Osteoblast (primary cell): ENCODE data around the gene NXPE1. TPM values are rescaled to one million over a fixed set of nuclear protein-coding genes. Genes with fewer than 3 reads are reported as not detected.

Source experiments
- DNase-seq: peaks from one replicate; pipeline ENCODE4 v3.0.0; 2011; ENCODE audit warnings: low spot score, mixed read lengths; ENCODE audit not compliant: insufficient read length; ENCODE audit errors: missing footprints
- H2AFZ ChIP-seq: 2 replicates; pipeline ENCODE4 v1.6.0; 2011; ENCODE audit warnings: mild to moderate bottlenecking, low read length
- H3K27ac ChIP-seq: 2 replicates; pipeline ENCODE4 v1.5.1; 2011; ENCODE audit warnings: mild to moderate bottlenecking, low read depth, low read length, moderate library complexity
- H3K27me3 ChIP-seq: 2 replicates; pipeline ENCODE4 v1.6.0; 2012; ENCODE audit warnings: mild to moderate bottlenecking, control low read depth, inconsistent platforms, low read length, moderate library complexity; ENCODE audit not compliant: insufficient read depth
- H3K36me3 ChIP-seq: 2 replicates; pipeline ENCODE4 v1.5.1; 2011; ENCODE audit warnings: mild to moderate bottlenecking, low read length, control low read depth, moderate library complexity; ENCODE audit not compliant: insufficient read depth
- H3K4me1 ChIP-seq: 2 replicates; pipeline ENCODE4 v1.5.1; 2011; ENCODE audit warnings: mild to moderate bottlenecking, low read length, control low read depth, moderate library complexity; ENCODE audit not compliant: insufficient read depth
- H3K4me2 ChIP-seq: 2 replicates; pipeline ENCODE4 v1.6.0; 2011; ENCODE audit warnings: mild to moderate bottlenecking, low read length; ENCODE audit not compliant: insufficient read depth
- H3K4me3 ChIP-seq: fragments of 200-600 bp; sonication (generic); 3 replicates; pipeline ENCODE4 v1.5.1; 2012; ENCODE audit warnings: mild to moderate bottlenecking, low read length, inconsistent platforms; ENCODE audit not compliant: insufficient read depth
- H3K79me2 ChIP-seq: 2 replicates; pipeline ENCODE4 v1.6.0; 2012; ENCODE audit warnings: mild to moderate bottlenecking, low read length, control low read depth, inconsistent platforms; ENCODE audit not compliant: insufficient read depth
- H3K9me3 ChIP-seq: 2 replicates; pipeline ENCODE4 v1.5.1; 2011; ENCODE audit warnings: low read depth, low read length, control low read depth
- H4K20me1 ChIP-seq: 2 replicates; pipeline ENCODE4 v1.6.0; 2012; ENCODE audit warnings: mild to moderate bottlenecking, low read length, control low read depth; ENCODE audit not compliant: insufficient read depth
- total RNA-seq: library from RNA; depleted of rRNA; stranded (reverse); fragments of >200 nt; gene quantifications from 2 replicates; pipeline ENCODE4 v1.2.3, GENCODE V29; 2012
- TF ChIP-seq, protein P1 (sequence below): IDR thresholded peaks from 2 replicates; pipeline ENCODE4 v1.5.1; 2011; ENCODE audit warnings: mild to moderate bottlenecking, low read depth, low read length, moderate library complexity; ENCODE audit errors: extremely low read depth

Gene NXPE1
- total RNA-seq, 1 donor: not detected

DNA sequence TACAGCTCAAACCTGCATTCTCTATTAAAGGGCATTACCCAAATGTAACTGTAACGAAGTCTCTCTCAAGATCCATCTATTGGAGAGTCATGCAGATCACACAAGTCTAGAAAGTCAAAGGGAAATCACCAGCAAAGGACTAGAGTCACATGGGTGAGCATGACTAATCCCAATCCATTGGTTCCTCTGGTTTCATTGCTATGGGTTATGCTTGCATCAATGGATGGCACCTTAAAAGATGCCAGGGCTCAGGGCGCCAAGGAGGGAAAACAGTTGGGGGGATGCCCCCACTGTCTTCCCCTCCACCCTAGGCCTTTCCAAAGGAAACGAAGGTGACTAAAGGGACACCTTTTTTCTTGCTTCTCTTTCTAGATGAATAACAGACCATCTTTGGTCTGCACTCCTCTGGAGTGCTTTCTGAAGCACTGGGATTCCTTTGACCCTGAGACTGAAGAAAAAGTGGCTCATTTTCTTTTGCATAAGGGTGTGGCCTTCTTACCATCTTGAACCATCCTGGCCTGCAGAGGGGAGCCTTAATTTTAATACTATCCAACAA, 27.8 kb upstream of the NXPE1 start:
- Histone ChIP-seq H3K4me3 (no peak overlapping the region), H3K27ac (no peak overlapping the region), H3K27me3 (no peaks in the 10 kb centered on the region), H3K9me3 (no peaks in the 10 kb centered on the region), H3K36me3 (no peaks in the 10 kb centered on the region), H3K4me1 (no peaks in the 10 kb centered on the region), H3K79me2 (no peaks in the 10 kb centered on the region), H4K20me1 (no peaks in the 10 kb centered on the region), H3K4me2 (no peak overlapping the region), H2AFZ (no peak overlapping the region)
- DNase-seq: peak; percentile 35
- TF ChIP-seq, protein P1, sequence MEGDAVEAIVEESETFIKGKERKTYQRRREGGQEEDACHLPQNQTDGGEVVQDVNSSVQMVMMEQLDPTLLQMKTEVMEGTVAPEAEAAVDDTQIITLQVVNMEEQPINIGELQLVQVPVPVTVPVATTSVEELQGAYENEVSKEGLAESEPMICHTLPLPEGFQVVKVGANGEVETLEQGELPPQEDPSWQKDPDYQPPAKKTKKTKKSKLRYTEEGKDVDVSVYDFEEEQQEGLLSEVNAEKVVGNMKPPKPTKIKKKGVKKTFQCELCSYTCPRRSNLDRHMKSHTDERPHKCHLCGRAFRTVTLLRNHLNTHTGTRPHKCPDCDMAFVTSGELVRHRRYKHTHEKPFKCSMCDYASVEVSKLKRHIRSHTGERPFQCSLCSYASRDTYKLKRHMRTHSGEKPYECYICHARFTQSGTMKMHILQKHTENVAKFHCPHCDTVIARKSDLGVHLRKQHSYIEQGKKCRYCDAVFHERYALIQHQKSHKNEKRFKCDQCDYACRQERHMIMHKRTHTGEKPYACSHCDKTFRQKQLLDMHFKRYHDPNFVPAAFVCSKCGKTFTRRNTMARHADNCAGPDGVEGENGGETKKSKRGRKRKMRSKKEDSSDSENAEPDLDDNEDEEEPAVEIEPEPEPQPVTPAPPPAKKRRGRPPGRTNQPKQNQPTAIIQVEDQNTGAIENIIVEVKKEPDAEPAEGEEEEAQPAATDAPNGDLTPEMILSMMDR: no peak

DNA sequence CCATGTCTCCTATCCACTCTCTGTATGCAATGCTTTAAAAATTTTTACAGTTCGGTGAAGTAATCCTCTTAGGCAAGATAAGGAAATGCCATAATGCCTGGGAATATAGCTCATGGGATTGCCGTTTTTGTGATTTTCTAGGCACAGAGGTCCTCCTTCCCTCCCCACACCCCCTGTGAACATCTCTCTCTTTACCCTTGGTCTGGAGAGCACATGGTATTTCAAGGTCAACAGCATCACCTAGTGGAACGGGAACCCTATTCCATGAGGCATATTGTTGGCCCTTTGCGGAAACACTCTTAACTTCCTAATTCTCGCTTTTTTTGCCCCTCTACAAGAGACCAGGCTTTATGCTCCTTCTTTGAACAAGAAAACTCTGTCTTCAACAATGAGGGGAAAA, 27.1 kb upstream of the NXPE1 start:
- H3K4me2 ChIP-seq: no peak overlapping the region
- no peaks in the 10 kb centered on the region for H3K36me3 ChIP-seq
- H3K27ac ChIP-seq: no peak overlapping the region
- no peaks in the 10 kb centered on the region for H3K9me3 ChIP-seq
- no peak overlapping the region for H3K4me3 ChIP-seq
- H3K27me3 ChIP-seq: no peaks in the 10 kb centered on the region
- DNase-seq: no peak
- no peak overlapping the region for H2AFZ ChIP-seq
- no peaks in the 10 kb centered on the region for H3K4me1 ChIP-seq
- TF ChIP-seq, protein P1: peak; percentile 27
- H3K79me2 ChIP-seq: no peaks in the 10 kb centered on the region
- H4K20me1 ChIP-seq: no peaks in the 10 kb centered on the region

DNA sequence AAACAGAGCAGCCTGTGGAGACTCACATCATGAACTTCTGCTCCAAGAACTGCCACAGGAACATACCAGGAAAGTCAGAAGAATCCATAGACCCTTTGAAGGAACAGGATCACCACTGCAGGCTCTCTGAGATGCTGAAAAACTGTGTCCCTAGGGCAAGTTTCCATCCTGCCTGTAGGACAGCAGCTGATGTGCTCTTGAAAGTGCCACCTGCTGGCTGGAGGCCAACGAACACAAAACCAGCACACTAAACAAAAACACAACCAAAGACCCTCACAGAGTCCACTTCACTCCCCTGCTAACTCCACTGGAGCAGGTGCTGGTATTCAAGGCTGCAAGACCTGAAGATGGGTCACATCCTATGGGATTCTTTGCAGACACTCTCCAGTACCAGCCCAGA, 12.0 kb upstream of the NXPE1 start:
- TF ChIP-seq, protein P1: no peak
- Histone ChIP-seq H4K20me1 (no peaks in the 10 kb centered on the region), H2AFZ (no peak overlapping the region), H3K27ac (no peak overlapping the region), H3K27me3 (no peaks in the 10 kb centered on the region), H3K4me1 (no peaks in the 10 kb centered on the region), H3K79me2 (no peaks in the 10 kb centered on the region), H3K4me2 (no peak overlapping the region), H3K9me3 (no peaks in the 10 kb centered on the region), H3K4me3 (no peak overlapping the region), H3K36me3 (no peaks in the 10 kb centered on the region)
- no peak for DNase-seq

DNA sequence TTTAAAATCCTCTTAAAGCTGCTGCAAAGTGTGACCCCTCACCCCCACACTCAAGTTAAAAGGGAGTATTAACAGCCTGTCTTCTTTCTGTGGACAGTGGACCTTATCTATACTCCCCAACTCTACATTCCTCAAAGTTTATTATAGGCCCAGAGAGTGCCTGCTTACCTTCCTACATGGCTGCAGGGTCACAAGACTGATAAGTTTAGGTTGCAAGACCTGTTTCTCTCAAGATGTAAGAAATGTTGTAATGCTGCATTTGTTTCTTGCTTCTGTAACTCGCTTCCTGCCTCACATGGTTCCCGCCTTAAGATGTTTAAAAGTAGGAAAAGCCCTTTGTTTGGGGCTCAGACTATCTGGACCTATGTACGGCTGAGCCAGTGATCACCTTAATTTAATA, 10.1 kb upstream of the NXPE1 start:
- H3K36me3 ChIP-seq: no peaks in the 10 kb centered on the region
- no peak for DNase-seq
- H3K4me1 ChIP-seq: no peaks in the 10 kb centered on the region
- H3K79me2 ChIP-seq: no peaks in the 10 kb centered on the region
- no peaks in the 10 kb centered on the region for H3K27me3 ChIP-seq
- no peak overlapping the region for H3K4me3 ChIP-seq
- TF ChIP-seq, protein P1: no peak
- no peak overlapping the region for H2AFZ ChIP-seq
- H3K9me3 ChIP-seq: no peaks in the 10 kb centered on the region
- H3K27ac ChIP-seq: no peak overlapping the region
- no peaks in the 10 kb centered on the region for H4K20me1 ChIP-seq
- no peak overlapping the region for H3K4me2 ChIP-seq
